HG02938 (cell line): ENCODE results near the gene TAS2R41.

Experiments
- ATAC-seq: cut with Tn5 transposase; IDR thresholded peaks from one replicate; pipeline ENCODE4 v1.9.1; 2021; ENCODE audit warnings: mild to moderate bottlenecking, moderate library complexity; ENCODE audit not compliant: unreplicated experiment

Gene TAS2R41

GRCh38 chr7:143492799-143493739 lies 15.4 kb downstream of the TAS2R41 start:
- no peak for ATAC-seq

- no peak for ATAC-seq
These were observed 16.1 kb downstream of the TAS2R41 start for GRCh38 chr7:143493751-143494150.

- ATAC-seq: no peak
These were observed 16.9 kb downstream of the TAS2R41 start for GRCh38 chr7:143494622-143495021.

GRCh38 chr7:143495851-143496250 lies 18.2 kb downstream of the TAS2R41 start:
- no peak for ATAC-seq

- no peak for ATAC-seq
These were observed 18.6 kb downstream of the TAS2R41 start for GRCh38 chr7:143496263-143496662.

GRCh38 chr7:143497008-143497795 lies 19.5 kb downstream of the TAS2R41 start:
- no peak for ATAC-seq

GRCh38 chr7:143499246-143499645 lies 21.6 kb downstream of the TAS2R41 start:
- ATAC-seq: no peak

GRCh38 chr7:143499743-143500348 lies 22.2 kb downstream of the TAS2R41 start:
- ATAC-seq: no peak

GRCh38 chr7:143503261-143503660 lies 25.6 kb downstream of the TAS2R41 start:
- no peak for ATAC-seq

- ATAC-seq: no peak
These were observed 26.7 kb downstream of the TAS2R41 start for GRCh38 chr7:143504215-143504936.

- no peak for ATAC-seq
These were observed 27.2 kb downstream of the TAS2R41 start for GRCh38 chr7:143504937-143505297.

GRCh38 chr7:143505838-143506237 lies 28.2 kb downstream of the TAS2R41 start:
- no peak for ATAC-seq

- ATAC-seq: no peak
These were observed 29.4 kb downstream of the TAS2R41 start for GRCh38 chr7:143507094-143507518.

- ATAC-seq: no peak
These were observed 29.9 kb downstream of the TAS2R41 start for GRCh38 chr7:143507534-143508055.

GRCh38 chr7:143510854-143511592 lies 33.4 kb downstream of the TAS2R41 start:
- no peak for ATAC-seq

- ATAC-seq: no peak
These were observed 33.9 kb downstream of the TAS2R41 start for GRCh38 chr7:143511593-143512047.

GRCh38 chr7:143512488-143513340 lies 35.0 kb downstream of the TAS2R41 start:
- ATAC-seq: no peak

- ATAC-seq: no peak
These were observed 36.8 kb downstream of the TAS2R41 start for GRCh38 chr7:143514487-143514886.
